ENCODE results near the gene CMTR1.

The CMTR1 gene

DNA sequence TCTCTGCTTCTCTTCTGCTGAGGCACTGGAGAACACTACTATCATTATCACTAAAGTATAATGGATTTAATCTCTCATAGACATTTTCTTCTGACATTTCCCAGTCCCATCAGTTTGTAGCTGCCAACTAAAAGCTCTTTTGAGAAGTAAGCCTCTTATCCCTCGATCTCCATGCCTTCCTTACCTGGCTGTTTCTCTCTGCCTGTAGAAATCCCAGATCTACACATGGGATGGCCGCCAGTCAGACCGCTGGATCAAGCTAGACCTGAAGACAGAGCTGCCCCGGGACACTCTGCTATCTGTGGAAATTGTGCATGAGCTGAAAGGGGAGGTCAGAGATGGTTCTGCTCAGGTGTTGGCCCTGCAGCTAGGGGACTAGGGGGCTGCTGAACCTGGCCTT lies 41.3 kb downstream of the CMTR1 start:
- DNase-seq (ENCODE audit: low read depth in 1 of 2, low spot score in 1 of 2): no peak
- H3K27me3 ChIP-seq (ENCODE audit: insufficient read depth, poor library complexity, severe bottlenecking): no peaks in the 10 kb centered on the region
- no peak overlapping the region for H3K4me3 ChIP-seq (replicated peaks; ENCODE audit: insufficient read depth, low read length)
- no peak for TF ChIP-seq GABPA (IDR thresholded peaks at IDR 0.05; ENCODE audit: low read depth)
- no peak for TF ChIP-seq POLR2AphosphoS5 (IDR thresholded peaks at IDR 0.05; ENCODE audit: low read depth)
- no peak for TF ChIP-seq CTCF (IDR thresholded peaks at IDR 0.05; ENCODE audit: insufficient read depth, low read length)
- TF ChIP-seq REST (IDR thresholded peaks at IDR 0.05; ENCODE audit: insufficient replicate concordance, low read depth): no peak
- no peak for TF ChIP-seq SPI1 (IDR thresholded peaks at IDR 0.05; ENCODE audit: borderline replicate concordance, low read depth)
- H3K27ac ChIP-seq (replicated peaks): no peak overlapping the region

- no peak for TF ChIP-seq REST (IDR thresholded peaks at IDR 0.05; ENCODE audit: insufficient replicate concordance, low read depth)
- TF ChIP-seq GABPA (IDR thresholded peaks at IDR 0.05; ENCODE audit: low read depth): no peak
- TF ChIP-seq CTCF (IDR thresholded peaks at IDR 0.05; ENCODE audit: insufficient read depth, low read length): no peak
- no peak for TF ChIP-seq POLR2AphosphoS5 (IDR thresholded peaks at IDR 0.05; ENCODE audit: low read depth)
- TF ChIP-seq SPI1 (IDR thresholded peaks at IDR 0.05; ENCODE audit: borderline replicate concordance, low read depth): no peak
- H3K27ac ChIP-seq (replicated peaks): no peak overlapping the region
- no peaks in the 10 kb centered on the region for H3K27me3 ChIP-seq (ENCODE audit: insufficient read depth, poor library complexity, severe bottlenecking)
- no peak for DNase-seq (ENCODE audit: low read depth in 1 of 2, low spot score in 1 of 2)
- H3K4me3 ChIP-seq (replicated peaks; ENCODE audit: insufficient read depth, low read length): no peak overlapping the region
Observed at GRCh38 chr6:37477191-37477590, 44.2 kb downstream of the CMTR1 start.

DNA sequence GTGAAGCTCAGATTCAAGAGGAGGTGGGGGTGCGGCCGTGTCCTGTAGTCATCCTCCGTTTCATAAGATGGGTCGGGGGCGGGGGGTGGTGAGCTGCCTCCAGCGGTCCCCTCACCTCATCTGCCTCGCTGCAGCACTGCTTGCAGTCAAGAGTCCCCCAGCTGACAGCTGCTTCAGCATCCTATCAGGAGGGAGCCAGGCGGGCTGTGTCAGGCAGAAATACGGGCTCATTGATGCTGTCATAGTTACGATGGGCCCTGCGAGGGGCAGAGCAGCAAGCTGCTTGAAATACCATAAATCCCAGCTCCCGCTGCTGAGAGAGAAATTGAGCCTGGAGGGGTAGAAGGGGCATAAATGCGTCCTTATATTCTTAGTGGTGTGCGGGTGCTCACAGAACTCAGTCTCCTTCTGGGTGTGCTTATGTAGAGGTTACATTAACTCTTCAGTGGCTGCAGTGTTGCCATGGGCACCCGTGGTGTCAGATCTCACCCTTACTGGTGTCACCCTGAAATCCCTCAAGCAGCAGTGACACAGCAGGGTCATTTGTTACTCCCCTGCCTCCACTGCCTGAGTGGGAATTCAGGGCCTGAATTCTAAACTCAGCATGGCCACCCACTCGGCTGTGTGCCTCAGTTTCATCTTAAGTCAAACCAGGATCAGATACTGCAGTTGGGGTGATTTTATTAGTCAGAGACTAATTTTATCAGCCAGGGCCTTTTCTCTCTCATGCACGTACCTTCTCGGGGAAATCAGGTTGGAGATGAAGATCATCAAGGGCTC lies 44.8 kb downstream of the CMTR1 start:
- Histone ChIP-seq H3K27ac (replicated peaks) (no peak overlapping the region), H3K4me3 (replicated peaks; ENCODE audit: insufficient read depth, low read length) (no peak overlapping the region), H3K27me3 (ENCODE audit: insufficient read depth, poor library complexity, severe bottlenecking) (no peaks in the 10 kb centered on the region)
- TF ChIP-seq POLR2AphosphoS5 (IDR thresholded peaks at IDR 0.05; ENCODE audit: low read depth) (no peak), REST (IDR thresholded peaks at IDR 0.05; ENCODE audit: insufficient replicate concordance, low read depth) (no peak), CTCF (IDR thresholded peaks at IDR 0.05; ENCODE audit: insufficient read depth, low read length) (no peak), GABPA (IDR thresholded peaks at IDR 0.05; ENCODE audit: low read depth) (no peak), SPI1 (IDR thresholded peaks at IDR 0.05; ENCODE audit: borderline replicate concordance, low read depth) (no peak)
- DNase-seq (ENCODE audit: low read depth in 1 of 2, low spot score in 1 of 2): no peak
